Endothelial cell of umbilical vein (primary cell): ENCODE data around the gene ABCC2.

Source experiments
- CTCF ChIP-seq, 2 donors: IDR thresholded peaks; 1 replicate in 1 of 2; 2 replicates in 1 of 2; pipeline ENCODE4 v1.5.1; 2011; ENCODE audit warnings: low read length in 2 of 2, mild to moderate bottlenecking in 2 of 2, moderate library complexity in 2 of 2, control low read depth in 1 of 2, inconsistent platforms in 1 of 2, low read depth in 1 of 2; ENCODE audit not compliant: insufficient read depth in 1 of 2; ENCODE audit errors: extremely low read depth in 1 of 2
- FOS ChIP-seq: IDR thresholded peaks from 2 replicates; pipeline ENCODE4 v1.6.1; 2011; ENCODE audit warnings: mild to moderate bottlenecking, low read length, moderate library complexity, borderline replicate concordance; ENCODE audit not compliant: insufficient read depth

- TF ChIP-seq CTCF (IDR thresholded peaks at IDR 0.05; ENCODE audit: extremely low read depth in 1 of 2, insufficient read depth in 1 of 2, low read depth in 1 of 2, low read length in 2 of 2) (no peak), FOS (no peak)
These were observed 26.3 kb upstream of the ABCC2 start for GRCh38 chr10:99756159-99756558.
